NCI-H345 treated with DMSO at 0.1 percent for 48 hours (cell line): ENCODE data around the gene BCAS2.

Source experiments
- DNase-seq: peaks from one replicate; lab custom pipeline; 2025; ENCODE audit not compliant: unreplicated experiment; lab: John Stamatoyannopoulos, UW

The BCAS2 gene

DNA sequence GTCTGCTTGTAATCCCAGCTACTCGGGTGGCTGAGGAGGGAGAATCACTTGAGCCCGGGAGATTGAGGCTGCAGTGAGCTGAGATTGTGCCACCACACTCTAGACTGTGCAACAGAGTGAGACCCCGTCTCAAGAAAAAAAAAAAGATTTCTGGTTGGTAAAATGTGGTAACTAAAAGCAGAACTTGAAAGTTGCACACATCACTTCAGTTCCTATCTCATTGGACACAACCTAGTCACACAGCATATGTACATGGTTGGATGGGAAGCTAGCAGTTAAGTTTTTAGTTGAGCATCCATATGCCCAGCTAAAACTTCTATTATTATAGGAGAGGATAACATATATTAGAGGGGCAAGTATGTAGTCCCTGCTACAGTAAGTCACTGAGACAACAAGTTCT, 22.1 kb downstream of the BCAS2 start:
- no peak for DNase-seq

DNA sequence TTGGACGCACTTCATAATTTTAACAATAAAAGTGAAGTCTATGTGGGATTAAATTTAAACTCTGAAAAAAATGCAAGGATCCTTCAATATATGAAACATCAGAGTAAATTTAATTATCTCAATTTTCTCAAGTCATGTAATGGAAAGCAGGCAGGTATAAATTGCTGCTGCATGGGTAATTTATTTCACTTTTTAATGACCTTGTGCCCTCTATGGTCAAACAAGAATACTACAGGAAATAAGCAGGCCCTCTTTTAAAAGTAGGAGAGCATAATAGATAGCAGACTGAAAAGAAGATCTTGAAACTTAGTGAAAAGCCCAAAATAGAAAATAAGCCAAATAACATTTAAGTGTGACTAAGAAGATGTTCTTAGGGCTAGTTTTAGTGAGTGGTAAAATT, 22.9 kb downstream of the BCAS2 start:
- no peak for DNase-seq

DNA sequence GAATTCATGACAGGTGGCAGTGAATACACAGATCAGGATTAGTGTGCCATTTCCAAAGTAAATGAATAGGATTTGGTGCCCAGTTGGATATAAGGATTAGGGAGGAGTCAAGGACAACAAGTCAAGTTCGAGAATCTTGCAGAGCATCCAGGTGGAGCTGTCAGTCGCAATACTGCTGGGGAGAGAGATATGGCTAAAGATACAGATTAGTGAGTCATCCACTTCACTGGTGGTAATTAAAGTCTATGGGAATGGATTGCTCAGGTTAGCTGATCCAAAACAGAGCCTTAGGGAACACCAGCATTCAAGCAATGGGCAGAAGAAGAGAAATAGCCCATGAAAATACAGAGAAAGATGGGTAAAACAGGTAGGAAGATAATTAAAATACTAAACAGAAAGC, 26.8 kb downstream of the BCAS2 start:
- DNase-seq, result no peak

DNA sequence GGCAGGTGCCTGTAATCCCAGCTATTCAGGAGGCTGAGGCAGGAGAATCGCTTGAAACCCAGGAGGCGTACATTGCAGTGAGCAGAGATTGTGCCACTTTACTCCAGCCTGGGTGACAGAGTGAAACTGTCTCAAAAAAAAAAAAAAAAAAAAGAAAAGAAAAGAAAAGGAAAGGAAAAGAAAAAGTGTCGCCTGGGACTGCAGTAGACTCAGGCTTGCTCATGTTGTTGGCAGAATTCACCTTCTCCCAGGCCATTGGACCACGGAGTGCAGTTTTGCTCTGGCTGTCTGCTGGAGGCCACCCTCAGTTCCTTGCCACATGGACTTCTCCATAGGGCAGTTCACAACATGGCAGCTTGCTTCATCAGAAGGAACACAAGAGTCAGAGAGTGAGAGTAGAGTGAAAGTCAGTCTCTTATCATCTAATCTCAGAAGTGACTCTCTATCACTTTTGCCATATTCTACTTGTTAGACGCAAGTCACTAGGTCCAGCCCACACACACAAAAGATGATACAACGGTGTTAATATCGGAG, 29.2 kb downstream of the BCAS2 start:
- DNase-seq, result no peak

- DNase-seq, result no peak
Observed at GRCh38 chr1:114551400-114551799, 30.0 kb downstream of the BCAS2 start.

- DNase-seq, result no peak
Observed at GRCh38 chr1:114550336-114550735, 31.1 kb downstream of the BCAS2 start.

GRCh38 chr1:114549137-114549536, 32.3 kb downstream of the BCAS2 start:
- DNase-seq, result no peak

DNA sequence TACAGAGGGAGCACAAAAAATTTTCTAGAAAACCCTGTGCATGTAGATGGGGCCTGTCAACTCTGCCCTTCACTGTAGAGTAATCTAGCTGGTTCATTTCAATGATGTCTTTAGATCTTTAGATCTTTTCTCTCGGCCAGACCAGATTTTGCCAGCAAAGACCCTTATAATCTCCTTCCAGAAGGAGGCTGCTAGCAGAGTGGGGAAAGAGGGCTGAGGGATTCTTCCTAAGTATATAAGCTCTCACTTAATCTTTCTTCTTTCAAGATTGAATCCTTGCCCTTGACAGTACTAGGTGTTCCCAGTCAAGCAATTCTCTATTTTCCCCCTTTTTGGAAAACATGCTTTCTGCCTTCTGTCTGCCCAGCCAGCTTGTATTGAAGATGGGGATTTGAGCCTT, 34.3 kb downstream of the BCAS2 start:
- no peak for DNase-seq

DNA sequence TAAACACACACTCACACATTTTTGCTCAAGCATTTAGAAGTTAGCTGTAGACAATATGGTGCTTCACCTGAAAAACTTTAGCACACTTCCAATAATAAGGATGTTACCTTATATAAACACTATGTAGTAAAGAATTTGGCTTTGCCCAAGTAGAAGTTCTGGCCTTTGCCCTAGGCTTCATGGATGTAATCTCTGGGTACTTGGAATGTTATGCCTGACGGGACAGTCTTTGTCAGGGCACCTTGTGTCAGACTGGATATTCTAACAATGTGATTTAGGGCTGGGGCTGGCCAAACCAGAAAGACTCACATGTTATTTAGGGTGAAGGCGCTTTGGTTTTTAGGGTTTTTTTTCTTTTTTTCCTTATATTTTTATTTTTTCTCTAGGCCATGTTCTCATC, 35.6 kb downstream of the BCAS2 start:
- no peak for DNase-seq

- DNase-seq, result no peak
Observed at GRCh38 chr1:114545315-114545714, 36.1 kb downstream of the BCAS2 start.

GRCh38 chr1:114540821-114541220, 40.6 kb downstream of the BCAS2 start:
- DNase-seq, result no peak

DNA sequence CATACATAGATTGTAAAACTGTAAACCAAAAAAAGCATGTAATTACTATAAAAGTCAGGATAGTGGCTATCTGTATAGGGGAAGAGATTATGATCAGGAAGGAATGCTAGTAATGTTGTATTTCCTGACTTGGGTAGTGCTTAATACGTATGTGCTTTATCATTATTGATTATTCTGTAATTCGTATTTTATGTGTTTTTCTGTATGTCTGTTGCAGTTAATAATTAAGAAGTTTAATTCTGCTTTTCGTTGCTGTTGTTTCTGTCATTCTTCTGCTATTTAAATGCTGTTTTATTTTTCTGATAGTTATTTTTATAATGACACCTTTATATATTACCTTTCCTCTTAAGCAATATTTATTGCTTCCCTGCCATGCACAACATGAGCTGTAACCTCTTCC, 41.1 kb downstream of the BCAS2 start:
- no peak for DNase-seq

- DNase-seq, result no peak
Observed at GRCh38 chr1:114536043-114536442, 45.4 kb downstream of the BCAS2 start.

DNA sequence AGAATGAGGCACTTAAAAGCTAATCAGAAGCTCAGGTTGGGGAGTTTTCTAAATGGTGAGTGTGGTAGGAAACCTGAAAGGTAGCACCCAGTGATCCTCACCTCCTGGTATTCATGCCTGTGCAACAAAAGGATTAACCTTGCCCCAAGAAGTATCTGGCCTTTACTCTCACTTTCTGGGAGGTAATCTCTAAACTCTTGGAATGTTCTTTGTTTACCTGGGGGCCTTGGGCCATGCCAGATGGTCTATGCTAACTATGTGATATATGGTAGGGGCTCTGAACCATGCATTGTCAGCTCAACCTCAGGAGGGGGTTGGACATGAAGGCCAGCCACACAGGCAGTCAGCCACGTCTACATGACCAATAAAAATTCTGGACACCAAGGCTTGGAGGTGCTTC, 46.0 kb downstream of the BCAS2 start:
- no peak for DNase-seq

GRCh38 chr1:114531094-114531493, 50.3 kb downstream of the BCAS2 start:
- DNase-seq, result no peak

GRCh38 chr1:114530224-114530623, 51.2 kb downstream of the BCAS2 start:
- DNase-seq, result no peak

GRCh38 chr1:114524944-114525343, 56.5 kb downstream of the BCAS2 start:
- DNase-seq, result no peak

DNA sequence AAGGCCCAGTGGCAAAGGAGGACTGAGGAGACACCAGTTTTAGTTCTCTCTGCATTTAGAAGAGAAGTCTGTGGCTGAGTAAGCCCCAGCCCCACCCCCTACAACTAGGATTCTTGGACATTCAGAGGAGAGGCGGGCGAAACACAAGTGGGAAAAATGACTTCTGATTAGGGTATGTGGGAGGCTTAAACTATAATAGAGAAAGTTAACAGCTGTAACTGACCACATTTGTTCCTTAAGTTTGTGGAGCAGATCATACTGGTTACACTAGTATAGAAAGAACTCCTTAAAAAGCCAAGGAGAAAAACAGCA, 59.2 kb downstream of the BCAS2 start:
- DNase-seq, result no peak

- DNase-seq, result no peak
Observed at GRCh38 chr1:114521396-114522263, 59.8 kb downstream of the BCAS2 start.
